HepG2 (cell line): ENCODE data around the gene IFNG-AS1. TPM values are rescaled to one million over a fixed set of nuclear protein-coding genes. Genes with fewer than 3 reads are reported as not detected.

ENCODE experiments used
- ATAC-seq: fragments of 200-7000 bp; cut with Tn5 transposase; 3 replicates; pipeline ENCODE4 v1.9.1; 2020; ENCODE audit warnings: mild to moderate bottlenecking, moderate library complexity
- BruUV-seq: library from RNA; stranded (reverse); fragments of 400-500 nt; replicated peaks from 2 replicates; lab custom pipeline; 2021; lab: Mats Ljungman, UMichigan
- CTCF ChIA-PET: fragments of 300-600 bp; formaldehyde crosslinking; extraction: SDS; loops from one replicate; lab custom pipeline; 2021; ENCODE audit warnings: low total read pairs, inconsistent platforms, low intra/inter-chr PET ratio; lab: Yijun Ruan, JAX
- POLR2A ChIA-PET: fragments of 350-600 bp; sonication (Branson Sonifier 250); formaldehyde crosslinking; loops from one replicate; lab custom pipeline; 2020; ENCODE audit warnings: antibody characterized with exemption, inconsistent platforms; lab: Yijun Ruan, JAX
- DNase-seq: peaks from one replicate; pipeline ENCODE4 v3.0.0-alpha.2; 2015; ENCODE audit warnings: low spot score
- FAIRE-seq: peaks from 3 replicates; lab custom pipeline; 2011; peaks lifted over from hg19 to GRCh38; lab: Jason Lieb, UNC
- H2AFZ ChIP-seq: one replicate; pipeline ENCODE4 v1.6.1; 2011; ENCODE audit warnings: low read length, inconsistent platforms
- H3K27ac ChIP-seq: fragments of 300-600 bp; 3 replicates; pipeline ENCODE4 v1.8.0; 2011; ENCODE audit warnings: mixed run types, mild to moderate bottlenecking, mixed read lengths, low read length, inconsistent platforms; ENCODE audit not compliant: insufficient read depth; ENCODE audit errors: extremely low read length
- H3K27me3 ChIP-seq, 2 experiments: fragments of 200-600 bp in 1 of 2; 2 replicates in 1 of 2; 3 replicates in 1 of 2; pipeline versions ENCODE4 v1.6.0 to v1.8.0; 2011; ENCODE audit warnings: low read length in 2 of 2, mild to moderate bottlenecking in 2 of 2, moderate library complexity in 2 of 2, inconsistent platforms in 1 of 2; ENCODE audit not compliant: insufficient read depth in 2 of 2, control insufficient read depth in 1 of 2
- H3K36me3 ChIP-seq, 2 experiments: fragments of 200-600 bp in 1 of 2; replicated peaks in 1 of 2; 2 replicates in 1 of 2; 3 replicates in 1 of 2; pipeline versions ENCODE4 v1.5.1 to v1.8.0; 2011; ENCODE audit warnings: low read length in 2 of 2, inconsistent platforms in 1 of 2; ENCODE audit not compliant: insufficient read depth in 2 of 2, control insufficient read depth in 1 of 2
- H3K4me1 ChIP-seq: 2 replicates; pipeline ENCODE4 v1.5.1; 2012; ENCODE audit warnings: low read length, inconsistent platforms; ENCODE audit not compliant: insufficient read depth
- H3K4me2 ChIP-seq: 2 replicates; pipeline ENCODE4 v1.6.0; 2011; ENCODE audit warnings: low read depth, low read length, inconsistent platforms
- H3K4me3 ChIP-seq, 3 experiments: fragments of 200-600 bp in 1 of 3; sonication (generic), shearing (Covaris generic) in 1 of 3; replicated peaks in 1 of 3; 2 replicates each; pipeline ENCODE4 v1.5.1; 2011 to 2016; ENCODE audit warnings: low read length in 3 of 3, inconsistent platforms in 2 of 3, low read depth in 2 of 3, mild to moderate bottlenecking in 2 of 3, control low read depth in 1 of 3, mixed read lengths in 1 of 3; ENCODE audit not compliant: insufficient read depth in 1 of 3
- H3K79me2 ChIP-seq: one replicate; pipeline ENCODE4 v1.6.1; 2011; ENCODE audit warnings: low read length, inconsistent platforms; ENCODE audit not compliant: insufficient read depth
- H3K9ac ChIP-seq: 2 replicates; pipeline ENCODE4 v1.6.0; 2011; ENCODE audit warnings: mild to moderate bottlenecking, low read depth, low read length, inconsistent platforms; ENCODE audit not compliant: insufficient read depth
- H3K9me3 ChIP-seq: 2 replicates; pipeline ENCODE4 v1.5.1; 2012; ENCODE audit warnings: mild to moderate bottlenecking, low read length
- H4K20me1 ChIP-seq: 2 replicates; pipeline ENCODE4 v1.6.0; 2011; ENCODE audit warnings: inconsistent platforms, mild to moderate bottlenecking, low read length, moderate library complexity; ENCODE audit not compliant: insufficient read depth
- EEA1 ChIP-seq: sonication (generic); formaldehyde crosslinking; IDR thresholded peaks from 2 replicates; pipeline ENCODE4 v1.5.1; 2020; ENCODE audit warnings: mild to moderate bottlenecking, missing genetic modification reagents, borderline replicate concordance
- FOXJ3 ChIP-seq: sonication (generic); formaldehyde crosslinking; IDR thresholded peaks from 2 replicates; pipeline ENCODE4 v1.4.0; 2020; ENCODE audit warnings: missing genetic modification reagents, mild to moderate bottlenecking, borderline replicate concordance
- GABPA ChIP-seq, 2 experiments: IDR thresholded peaks; 2 replicates each; pipeline ENCODE4 v1.6.1; 2011 to 2016; ENCODE audit warnings: low read depth in 2 of 2, low read length in 1 of 2, missing biosample characterization in 1 of 2, missing genetic modification characterization in 1 of 2
- GLMP ChIP-seq: sonication (generic); formaldehyde crosslinking; IDR thresholded peaks from 2 replicates; pipeline ENCODE4 v1.9.0; 2021; ENCODE audit warnings: missing genetic modification reagents, mild to moderate bottlenecking, borderline replicate concordance
- HMG20A ChIP-seq: IDR thresholded peaks from 2 replicates; pipeline ENCODE4 v1.6.1; 2016; ENCODE audit warnings: borderline replicate concordance
- MAZ ChIP-seq, 2 experiments: sonication (generic) in 1 of 2; formaldehyde crosslinking in 1 of 2; IDR thresholded peaks; 2 replicates each; pipeline versions ENCODE4 v1.5.0 to v1.6.1; 2012 to 2020; ENCODE audit warnings: low read depth in 2 of 2, mild to moderate bottlenecking in 2 of 2, borderline replicate concordance in 1 of 2, improper control_type of control experiment in 1 of 2, low read length in 1 of 2, missing genetic modification reagents in 1 of 2, moderate library complexity in 1 of 2
- MLX ChIP-seq: IDR thresholded peaks from 2 replicates; pipeline ENCODE4 v1.6.1; 2016
- POLR2G ChIP-seq: fragments of 200-400 bp; formaldehyde crosslinking; IDR thresholded peaks from 2 replicates; pipeline ENCODE4 v1.6.1; 2018; ENCODE audit warnings: mild to moderate bottlenecking, low read depth, low read length, moderate library complexity
- RXRB ChIP-seq: IDR thresholded peaks from 2 replicates; pipeline ENCODE4 v1.6.1; 2016; ENCODE audit warnings: borderline replicate concordance, missing genetic modification reagents, missing compliant biosample characterization
- SAP130 ChIP-seq: IDR thresholded peaks from 2 replicates; pipeline ENCODE4 v1.6.1; 2016; ENCODE audit warnings: low read depth
- TAF1 ChIP-seq: sonication (generic); formaldehyde crosslinking; IDR thresholded peaks from 2 replicates; pipeline ENCODE4 v1.4.0; 2020; ENCODE audit warnings: missing genetic modification reagents
- ZBTB25 ChIP-seq: IDR thresholded peaks from 2 replicates; pipeline ENCODE4 v1.6.1; 2018; ENCODE audit warnings: missing genetic modification reagents
- ZBTB3 ChIP-seq: sonication (generic); formaldehyde crosslinking; IDR thresholded peaks from 2 replicates; pipeline ENCODE4 v1.4.0; 2020; ENCODE audit warnings: low read depth, mild to moderate bottlenecking, moderate library complexity, missing genetic modification reagents, borderline replicate concordance
- ZNF20 ChIP-seq: sonication (generic); formaldehyde crosslinking; IDR thresholded peaks from 2 replicates; pipeline ENCODE4 v1.4.0; 2020; ENCODE audit warnings: mild to moderate bottlenecking, moderate library complexity, missing genetic modification reagents
- ZNF550 ChIP-seq: sonication (generic); formaldehyde crosslinking; IDR thresholded peaks from 2 replicates; pipeline ENCODE4 v1.4.0; 2020; ENCODE audit warnings: mild to moderate bottlenecking, missing genetic modification reagents, borderline replicate concordance
- ZNF747 ChIP-seq: sonication (generic); formaldehyde crosslinking; IDR thresholded peaks from 2 replicates; pipeline ENCODE4 v1.8.1; 2023; ENCODE audit warnings: missing genetic modification reagents, mild to moderate bottlenecking, borderline replicate concordance
- WGBS: methylation state at CpG from one replicate; pipeline ENCODE4 v1.1.6; 2017; ENCODE audit warnings: low lambda C conversion rate; 5-methylcytosine and 5-hydroxymethylcytosine counted together
- in situ Hi-C: cut with HindIII; loops from 2 replicates; pipeline ENCODE4 v1.10.0; 2017; ENCODE audit warnings: low pct_unique_long_range_greater_than_20kb; ENCODE audit not compliant: extremely low pct_ligation_motif_present
- intact Hi-C: fragments of 100-400 bp; cut with micrococcal nuclease; formaldehyde crosslinking; loops from one replicate; pipeline ENCODE4 v1.10.0; 2022; ENCODE audit not compliant: unreplicated experiment
- polyA plus RNA-seq, 8 experiments: library from polyadenylated mRNA; depleted of rRNA in 3 of 8; stranded (reverse) in 7 of 8; unstranded in 1 of 8; fragments of >200 nt; fragmentation: Illumina TruSeq in 4 of 8; extraction: Trizol in 4 of 8; gene quantifications; 2 replicates each; pipeline versions ENCODE4 v1.2.1 to v1.2.3, GENCODE V29; 2011 to 2016; ENCODE audit warnings: low read depth in 4 of 8, missing spikeins in 1 of 8, mixed read lengths in 1 of 8; ENCODE audit not compliant: insufficient read depth in 1 of 8
- total RNA-seq, 5 experiments: library from RNA; depleted of rRNA; stranded (reverse); fragments of >200 nt; fragmentation: Illumina TruSeq; extraction: Trizol; gene quantifications; 2 replicates each; pipeline ENCODE4 v1.2.3, GENCODE V29; 2016; ENCODE audit warnings: low read depth in 1 of 5

The IFNG-AS1 gene
- total and polyA plus RNA-seq, 2 of the 13 experiments (the other 11 are each of a cell fraction or from before 2014, with no cell fraction given), result not detected

GRCh38 chr12:68012712-68013111 lies 23.5 kb downstream of the IFNG-AS1 start:
- FAIRE-seq, result no peak
- POLR2A ChIA-PET, result no interaction called here
- no TSS peak for BruUV-seq

More at GRCh38 chr12:68012712-68013111, 23.5 kb downstream of the IFNG-AS1 start:
- 0% methylated on average over 2 of the region's 2 CpGs for WGBS
- no peak for ATAC-seq
- CTCF ChIA-PET, result no interaction called here
- Histone ChIP-seq H4K20me1 (no peaks in the 10 kb centered on the region), H3K4me2 (no peak overlapping the region), H3K9ac (no peak overlapping the region), H3K27ac (no peak overlapping the region), H3K4me1 (no peaks in the 10 kb centered on the region), H3K4me3 (no peak overlapping the region), H3K9me3 (no peaks in the 10 kb centered on the region), H3K79me2 (no peaks in the 10 kb centered on the region), H3K27me3 (0 out of 5 replicates have a peak, but pooled peaks cover 0 to 2% of the 10 kb centered on the region in 2 experiments), H3K36me3 (no peaks in the 10 kb centered on the region), H2AFZ (no peak overlapping the region)
- no peak for DNase-seq
- intact Hi-C loops, result no loop called here
- in situ Hi-C loops, result no loop called here
- TF ChIP-seq MLX (CRISPR knock-in tag) (no peak), TAF1 (CRISPR knock-in tag) (no peak), HMG20A (no peak), ZNF747 (CRISPR knock-in tag) (no peak), POLR2G (no peak), SAP130 (CRISPR knock-in tag) (no peak), FOXJ3 (CRISPR knock-in tag) (no peak), RXRB (CRISPR knock-in tag) (no peak), GABPA (IDR thresholded peaks at IDR 0.05; ENCODE audit: low read depth, low read length) (no peak), GABPA (CRISPR knock-in tag; IDR thresholded peaks at IDR 0.05; ENCODE audit: low read depth) (no peak), ZBTB25 (CRISPR knock-in tag) (no peak), GLMP (CRISPR knock-in tag) (no peak), EEA1 (CRISPR knock-in tag) (no peak), ZNF550 (CRISPR knock-in tag) (no peak), MAZ (IDR thresholded peaks at IDR 0.05; ENCODE audit: borderline replicate concordance, low read depth, low read length) (no peak), MAZ (CRISPR knock-in tag; IDR thresholded peaks at IDR 0.05; ENCODE audit: low read depth) (no peak), ZNF20 (no peak), ZBTB3 (CRISPR knock-in tag) (no peak)
